Activated CD4-positive, alpha-beta T cell treated with anti-CD3 and anti-CD28 coated beads, Interleukin-2, amount 50 U/mL, for 1 hour (primary cell): Measurements from ENCODE around the gene TRIOBP.

ENCODE experiments used
- DNase-seq: peaks from one replicate; pipeline ENCODE4 v3.0.0-alpha.2; 2020

The TRIOBP gene

GRCh38 chr22:37664249-37665101 is 32.4 kb upstream of the TRIOBP start:
- DNase-seq: no peak

- no peak for DNase-seq
Measured at GRCh38 chr22:37665487-37665886, 31.4 kb upstream of the TRIOBP start.

GRCh38 chr22:37669586-37669985 is 27.3 kb upstream of the TRIOBP start:
- no peak for DNase-seq

GRCh38 chr22:37672206-37672919 is 24.5 kb upstream of the TRIOBP start:
- peak; percentile 29 for DNase-seq

GRCh38 chr22:37672920-37673455 is 23.9 kb upstream of the TRIOBP start:
- no peak for DNase-seq

GRCh38 chr22:37674248-37674647 is 22.6 kb upstream of the TRIOBP start:
- no peak for DNase-seq

GRCh38 chr22:37674951-37675929 is 21.6 kb upstream of the TRIOBP start, which contains the start of gene LGALS1:
Gene LGALS1 (plus strand): TSS chr22:37675636. CDS start chr22:37675703, 67 bp downstream.
- peak; percentile 58 for DNase-seq

- DNase-seq: no peak
Measured at GRCh38 chr22:37675930-37676735, 20.7 kb upstream of the TRIOBP start.

- DNase-seq: peak; percentile 94
Measured at GRCh38 chr22:37676736-37677492, 19.9 kb upstream of the TRIOBP start.

GRCh38 chr22:37677493-37677974 is 19.3 kb upstream of the TRIOBP start:
- DNase-seq: no peak

GRCh38 chr22:37678372-37678771 is 18.5 kb upstream of the TRIOBP start:
- DNase-seq: no peak

GRCh38 chr22:37679670-37680069 is 17.2 kb upstream of the TRIOBP start:
- no peak for DNase-seq

GRCh38 chr22:37680191-37680851 is 16.5 kb upstream of the TRIOBP start:
- no peak for DNase-seq

GRCh38 chr22:37681001-37681424 is 15.8 kb upstream of the TRIOBP start:
- no peak for DNase-seq

GRCh38 chr22:37681556-37682049 is 15.2 kb upstream of the TRIOBP start:
- peak; percentile 69 for DNase-seq

GRCh38 chr22:37684803-37685615 is 11.8 kb upstream of the TRIOBP start:
- DNase-seq: no peak

GRCh38 chr22:37686002-37686982 is 10.6 kb upstream of the TRIOBP start, which contains the start of gene NOL12:
Gene NOL12 (plus strand): TSS chr22:37686343. CDS start chr22:37686393, 50 bp downstream.
- peak; percentile 68 for DNase-seq

- DNase-seq: no peak
Measured at GRCh38 chr22:37690407-37690806, 6.4 kb upstream of the TRIOBP start.
